ENCODE measurements around the gene GALNTL6.

Gene GALNTL6

DNA sequence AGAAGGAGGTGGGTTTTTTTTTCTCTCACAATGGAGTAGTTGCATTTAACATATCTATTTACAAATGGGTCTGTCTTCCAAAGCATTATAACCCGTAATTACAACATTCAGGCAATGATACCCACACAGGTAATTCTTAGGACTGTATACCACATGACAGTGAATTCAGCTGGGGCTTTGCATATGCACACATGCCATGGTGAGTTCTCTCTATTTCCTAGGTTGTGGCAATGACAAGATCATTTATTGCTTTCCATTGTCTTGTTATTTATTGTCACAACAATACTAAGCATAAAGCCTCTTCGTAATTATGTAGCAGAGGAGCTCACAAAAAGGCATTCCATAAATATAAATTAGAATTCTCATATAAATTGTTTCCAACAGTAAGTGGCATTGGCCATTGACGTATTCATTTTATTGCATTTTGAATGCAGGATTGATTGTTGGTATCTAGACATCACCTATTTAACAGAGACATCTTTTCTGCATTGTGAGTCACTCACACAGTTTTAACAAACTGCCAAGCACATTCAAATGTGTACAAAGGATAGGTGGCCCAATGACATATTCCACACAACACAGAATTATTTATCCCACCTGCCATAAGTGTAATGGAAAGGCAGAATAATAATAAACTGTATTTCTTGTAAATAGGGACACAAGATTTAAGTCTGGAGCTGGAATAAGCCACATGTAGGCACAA is 964.7 kb downstream of the GALNTL6 start:
- H3K4me3 ChIP-seq (replicated peaks; ENCODE audit: low read depth, low read length) = no peak overlapping the region
- TF ChIP-seq, protein P1, sequence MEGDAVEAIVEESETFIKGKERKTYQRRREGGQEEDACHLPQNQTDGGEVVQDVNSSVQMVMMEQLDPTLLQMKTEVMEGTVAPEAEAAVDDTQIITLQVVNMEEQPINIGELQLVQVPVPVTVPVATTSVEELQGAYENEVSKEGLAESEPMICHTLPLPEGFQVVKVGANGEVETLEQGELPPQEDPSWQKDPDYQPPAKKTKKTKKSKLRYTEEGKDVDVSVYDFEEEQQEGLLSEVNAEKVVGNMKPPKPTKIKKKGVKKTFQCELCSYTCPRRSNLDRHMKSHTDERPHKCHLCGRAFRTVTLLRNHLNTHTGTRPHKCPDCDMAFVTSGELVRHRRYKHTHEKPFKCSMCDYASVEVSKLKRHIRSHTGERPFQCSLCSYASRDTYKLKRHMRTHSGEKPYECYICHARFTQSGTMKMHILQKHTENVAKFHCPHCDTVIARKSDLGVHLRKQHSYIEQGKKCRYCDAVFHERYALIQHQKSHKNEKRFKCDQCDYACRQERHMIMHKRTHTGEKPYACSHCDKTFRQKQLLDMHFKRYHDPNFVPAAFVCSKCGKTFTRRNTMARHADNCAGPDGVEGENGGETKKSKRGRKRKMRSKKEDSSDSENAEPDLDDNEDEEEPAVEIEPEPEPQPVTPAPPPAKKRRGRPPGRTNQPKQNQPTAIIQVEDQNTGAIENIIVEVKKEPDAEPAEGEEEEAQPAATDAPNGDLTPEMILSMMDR (IDR thresholded peaks at IDR 0.05; ENCODE audit: low read depth, low read length, missing control alignments) = no peak
- no peak for DNase-seq (ENCODE audit: extremely low read depth, low read depth)

DNA sequence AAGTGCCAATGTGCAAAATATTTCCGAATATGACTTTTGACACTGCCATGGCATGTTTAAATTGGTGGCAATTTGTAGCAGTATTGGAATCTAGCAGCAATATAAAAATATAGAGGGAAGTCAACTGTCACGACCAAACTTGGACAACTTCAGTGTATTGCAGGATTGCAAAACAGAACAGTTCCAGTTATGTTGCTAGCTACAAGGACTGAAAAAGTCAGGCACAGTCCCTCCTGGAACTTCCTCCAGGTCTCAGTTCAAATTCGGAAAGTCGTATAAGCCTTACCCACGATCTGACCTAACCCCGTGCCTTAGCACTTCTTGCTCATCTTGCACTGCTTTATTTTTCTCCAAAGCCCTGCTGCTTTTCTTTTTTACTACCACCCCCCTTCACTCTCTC is 965.4 kb downstream of the GALNTL6 start:
- H3K4me3 ChIP-seq (replicated peaks; ENCODE audit: low read depth, low read length) = no peak overlapping the region
- no peak for DNase-seq (ENCODE audit: extremely low read depth, low read depth)
- TF ChIP-seq, protein P1 (IDR thresholded peaks at IDR 0.05; ENCODE audit: low read depth, low read length, missing control alignments) = no peak

DNA sequence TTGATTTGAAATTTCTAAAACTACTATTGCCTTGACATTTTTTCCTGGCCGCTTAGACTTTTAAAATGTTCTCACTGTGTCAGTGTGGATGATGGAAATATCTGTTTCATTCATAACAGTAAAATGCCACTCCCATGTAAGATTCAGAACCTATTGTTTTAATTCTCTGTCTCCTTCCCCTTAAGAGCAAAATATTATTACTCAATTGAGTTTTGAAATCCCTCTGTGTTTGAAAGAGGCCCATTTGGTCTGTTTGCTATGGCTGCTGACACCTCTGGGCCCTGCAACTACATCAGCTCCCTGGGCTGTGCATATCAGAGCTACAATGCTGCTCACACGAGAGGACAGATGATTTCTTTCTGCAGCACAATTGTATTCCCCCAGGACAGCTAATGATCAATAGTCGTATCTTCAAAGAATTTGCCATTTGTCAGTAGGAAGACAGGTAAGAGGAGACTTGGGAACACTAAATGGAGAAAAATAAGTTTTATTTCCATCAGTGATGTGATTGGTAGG is 967.4 kb downstream of the GALNTL6 start:
- H3K4me3 ChIP-seq (replicated peaks; ENCODE audit: low read depth, low read length) = no peak overlapping the region
- TF ChIP-seq, protein P1 (IDR thresholded peaks at IDR 0.05; ENCODE audit: low read depth, low read length, missing control alignments) = no peak
- DNase-seq (ENCODE audit: extremely low read depth, low read depth) = no peak

DNA sequence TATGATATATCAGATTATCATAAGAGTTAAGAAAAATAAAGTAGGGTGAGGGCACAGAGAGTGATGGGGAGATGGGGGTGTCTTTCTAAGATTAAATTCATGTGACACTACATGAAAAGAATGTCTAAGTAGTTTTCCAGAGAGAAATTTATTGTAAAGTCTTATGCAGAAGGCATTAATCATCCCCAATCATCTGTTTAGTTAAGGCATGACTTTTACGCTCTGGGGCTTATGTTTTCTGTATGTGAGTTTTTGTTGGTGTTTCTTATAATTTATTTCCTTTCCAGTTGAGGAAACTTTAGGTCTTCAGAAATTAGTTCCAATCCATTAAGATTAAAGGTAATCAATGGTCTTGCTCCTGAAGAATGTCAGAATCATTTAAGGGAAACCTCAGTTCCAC is 972.4 kb downstream of the GALNTL6 start:
- H3K4me3 ChIP-seq (replicated peaks; ENCODE audit: low read depth, low read length) = no peak overlapping the region
- TF ChIP-seq, protein P1 (IDR thresholded peaks at IDR 0.05; ENCODE audit: low read depth, low read length, missing control alignments) = no peak
- no peak for DNase-seq (ENCODE audit: extremely low read depth, low read depth)

DNA sequence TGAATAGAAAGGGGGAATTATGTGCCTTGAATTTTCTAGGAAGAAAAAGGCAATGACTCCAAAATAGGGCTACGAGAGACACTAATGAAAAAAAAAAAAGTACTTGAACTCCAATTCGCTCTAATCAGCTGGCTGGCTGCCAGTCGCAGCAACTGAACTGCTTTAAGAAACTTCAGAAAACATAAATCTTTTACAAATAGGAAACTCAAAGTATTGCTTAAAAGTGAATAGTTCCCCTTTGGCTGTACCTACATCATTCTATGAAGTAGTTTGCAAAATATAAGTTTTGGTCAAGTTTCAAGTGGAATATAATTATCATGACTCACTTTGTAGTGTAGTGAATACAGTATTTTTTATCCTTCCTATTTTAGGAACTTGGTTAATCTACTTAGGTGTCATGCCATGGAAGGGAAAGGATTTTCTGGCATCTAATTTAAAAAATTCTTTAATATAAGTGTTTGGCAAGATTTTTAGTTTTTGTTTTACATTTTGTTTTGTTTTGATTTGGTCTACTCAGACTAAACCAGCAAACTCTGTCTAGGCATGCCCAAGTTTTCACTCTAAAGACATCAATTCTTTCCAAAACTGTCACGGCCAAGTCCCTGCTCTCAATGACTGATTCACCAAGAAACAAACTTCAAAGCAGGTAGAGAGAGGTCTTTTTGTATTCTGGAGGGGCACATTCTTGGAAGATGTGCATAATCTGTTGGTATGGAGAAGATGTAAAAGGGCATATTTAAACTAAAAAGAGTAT is 973.0 kb downstream of the GALNTL6 start:
- TF ChIP-seq, protein P1 (IDR thresholded peaks at IDR 0.05; ENCODE audit: low read depth, low read length, missing control alignments) = no peak
- DNase-seq (ENCODE audit: extremely low read depth, low read depth) = no peak
- H3K4me3 ChIP-seq (replicated peaks; ENCODE audit: low read depth, low read length) = no peak overlapping the region

DNA sequence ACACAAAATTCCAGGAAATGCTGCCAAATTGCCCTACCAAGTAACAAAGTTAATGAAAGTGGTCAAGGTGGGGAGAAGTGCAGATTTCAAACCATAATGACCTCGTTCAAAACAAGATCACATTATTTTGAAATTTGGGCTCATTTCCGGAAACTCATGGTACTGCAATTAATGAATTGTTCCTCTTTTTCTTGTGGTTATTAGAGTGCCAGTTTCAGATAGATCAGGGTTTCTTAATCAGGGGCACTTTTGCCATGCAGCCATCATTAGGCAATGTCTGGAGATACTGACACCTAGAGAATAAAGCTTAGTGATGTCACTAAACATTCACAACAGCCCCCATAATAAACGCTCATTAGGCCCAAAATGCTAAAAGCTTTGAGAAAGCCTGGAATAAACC is 973.9 kb downstream of the GALNTL6 start:
- TF ChIP-seq, protein P1 (IDR thresholded peaks at IDR 0.05; ENCODE audit: low read depth, low read length, missing control alignments) = no peak
- DNase-seq (ENCODE audit: extremely low read depth, low read depth) = no peak
- H3K4me3 ChIP-seq (replicated peaks; ENCODE audit: low read depth, low read length) = no peak overlapping the region
